ENCODE measurements around the gene TMTC4. TPM values are rescaled to one million over a fixed set of nuclear protein-coding genes. Genes with fewer than 3 reads are reported as not detected.

TMTC4 gene
- total RNA-seq, 2 experiments from 2014 or later, result 18.5 to 24.6 TPM

- no peaks in the 10 kb centered on the region for H3K27me3 Mint-ChIP-seq
- no peak overlapping the region for H3K27ac Mint-ChIP-seq
- no peak for DNase-seq
- no peak overlapping the region for H3K4me3 Mint-ChIP-seq
- ChIA-PET POLR2A (interaction anchor here (1.4 kb wide), 1 partner anchor 23 kb away, joined by 5 read pairs; no protein-coding TSS in a partner anchor), CTCF (interaction anchor here (1.2 kb wide), 1 partner anchor 22 kb away, joined by 3 read pairs; no protein-coding TSS in a partner anchor)
- peaks cover 52% of the 10 kb centered on the region for H3K36me3 Mint-ChIP-seq (ENCODE audit: low read depth)
- H3K9me3 Mint-ChIP-seq, result peaks cover 7% of the 10 kb centered on the region
- peaks cover 47% of the 10 kb centered on the region for H3K4me1 Mint-ChIP-seq
These were observed 63.9 kb downstream of the TMTC4 start for GRCh38 chr13:100610391-100611347.

GRCh38 chr13:100608906-100609305 lies 65.7 kb downstream of the TMTC4 start:
- Mint-ChIP-seq H3K4me3 (no peak overlapping the region), H3K27ac (peak overlapping the region; percentile 84)
- CTCF ChIA-PET, result interaction anchor here (0.6 to 1.4 kb wide), 5 partner anchors 20 to 386 kb away, joined by 3 to 6 read pairs (median 5); partner anchors contain the start of gene TMTC4

GRCh38 chr13:100608489-100608888 lies 66.1 kb downstream of the TMTC4 start:
- Mint-ChIP-seq H3K27me3 (no peaks in the 10 kb centered on the region), H3K4me3 (no peak overlapping the region), H3K27ac (peak overlapping the region; percentile 84), H3K36me3 (ENCODE audit: low read depth) (peaks cover 62% of the 10 kb centered on the region), H3K4me1 (peaks cover 47% of the 10 kb centered on the region), H3K9me3 (peaks cover 7% of the 10 kb centered on the region)
- DNase-seq, result no peak
- ChIA-PET CTCF (interaction anchor here (1.2 to 1.4 kb wide), 3 partner anchors 19 to 66 kb away, joined by 4 to 6 read pairs (median 6); partner anchors contain the start of gene TMTC4), POLR2A (interaction anchor here (1.2 kb wide), 1 partner anchor 20 kb away, joined by 3 read pairs; no protein-coding TSS in a partner anchor)

More at GRCh38 chr13:100608906-100609305, 65.7 kb downstream of the TMTC4 start:
- peaks cover 7% of the 10 kb centered on the region for H3K9me3 Mint-ChIP-seq
- peaks cover 47% of the 10 kb centered on the region for H3K4me1 Mint-ChIP-seq
- H3K36me3 Mint-ChIP-seq (ENCODE audit: low read depth), result peaks cover 58% of the 10 kb centered on the region
- POLR2A ChIA-PET, result interaction anchor here (1.1 to 1.2 kb wide), 2 partner anchors 20 to 21 kb away, joined by 3 read pairs; no protein-coding TSS in a partner anchor
- DNase-seq, result peak; percentile 58
- no peaks in the 10 kb centered on the region for H3K27me3 Mint-ChIP-seq

GRCh38 chr13:100604918-100605710 lies 69.5 kb downstream of the TMTC4 start:
- Mint-ChIP-seq H3K4me3 (no peak overlapping the region), H3K36me3 (ENCODE audit: low read depth) (peaks cover 48% of the 10 kb centered on the region), H3K27ac (no peak overlapping the region), H3K4me1 (peaks cover 26% of the 10 kb centered on the region), H3K9me3 (peaks cover 7% of the 10 kb centered on the region), H3K27me3 (no peaks in the 10 kb centered on the region)
- ChIA-PET POLR2A (interaction anchor here (0.9 to 1.0 kb wide), 2 partner anchors 9 to 69 kb away, joined by 3 read pairs; partner anchors contain the start of gene TMTC4), CTCF (interaction anchor here (1.0 to 1.9 kb wide), 2 partner anchors 11 to 16 kb away, joined by 4 read pairs; no protein-coding TSS in a partner anchor)
- DNase-seq, result no peak

- DNase-seq, result no peak
- H3K27me3 Mint-ChIP-seq, result no peaks in the 10 kb centered on the region
- CTCF ChIA-PET, result no interaction called here
- H3K36me3 Mint-ChIP-seq (ENCODE audit: low read depth), result peaks cover 30% of the 10 kb centered on the region
- peaks cover 2% of the 10 kb centered on the region for H3K4me1 Mint-ChIP-seq
- no peak overlapping the region for H3K27ac Mint-ChIP-seq
- H3K9me3 Mint-ChIP-seq, result no peaks in the 10 kb centered on the region
- POLR2A ChIA-PET, result no interaction called here
- no peak overlapping the region for H3K4me3 Mint-ChIP-seq
These were observed 72.0 kb downstream of the TMTC4 start for GRCh38 chr13:100602493-100603111.

- H3K36me3 Mint-ChIP-seq (ENCODE audit: low read depth), result peaks cover 23% of the 10 kb centered on the region
- H3K4me1 Mint-ChIP-seq, result no peaks in the 10 kb centered on the region
- ChIA-PET POLR2A (no interaction called here), CTCF (no interaction called here)
- DNase-seq, result no peak
- no peaks in the 10 kb centered on the region for H3K27me3 Mint-ChIP-seq
- no peaks in the 10 kb centered on the region for H3K9me3 Mint-ChIP-seq
- no peak overlapping the region for H3K4me3 Mint-ChIP-seq
- H3K27ac Mint-ChIP-seq, result no peak overlapping the region
These were observed 72.9 kb downstream of the TMTC4 start for GRCh38 chr13:100601716-100602115.

GRCh38 chr13:100600915-100601314 lies 73.7 kb downstream of the TMTC4 start:
- no peak overlapping the region for H3K27ac Mint-ChIP-seq
- H3K4me3 Mint-ChIP-seq, result no peak overlapping the region
- H3K36me3 Mint-ChIP-seq (ENCODE audit: low read depth), result peaks cover 18% of the 10 kb centered on the region
- H3K27me3 Mint-ChIP-seq, result no peaks in the 10 kb centered on the region
- ChIA-PET CTCF (interaction anchor here (1.8 kb wide), 1 partner anchor 9 kb away, joined by 5 read pairs; no protein-coding TSS in a partner anchor), POLR2A (no interaction called here)
- no peaks in the 10 kb centered on the region for H3K4me1 Mint-ChIP-seq
- no peak for DNase-seq
- no peaks in the 10 kb centered on the region for H3K9me3 Mint-ChIP-seq

GRCh38 chr13:100600461-100600860 lies 74.1 kb downstream of the TMTC4 start:
- H3K4me1 Mint-ChIP-seq, result no peaks in the 10 kb centered on the region
- H3K27me3 Mint-ChIP-seq, result no peaks in the 10 kb centered on the region
- no peaks in the 10 kb centered on the region for H3K9me3 Mint-ChIP-seq
- DNase-seq, result no peak
- POLR2A ChIA-PET, result no interaction called here
- H3K27ac Mint-ChIP-seq, result no peak overlapping the region
- H3K36me3 Mint-ChIP-seq (ENCODE audit: low read depth), result peaks cover 18% of the 10 kb centered on the region
- H3K4me3 Mint-ChIP-seq, result no peak overlapping the region
- CTCF ChIA-PET, result interaction anchor here (1.2 to 1.8 kb wide), 2 partner anchors 8 to 13 kb away, joined by 3 to 5 read pairs; no protein-coding TSS in a partner anchor

- CTCF ChIA-PET, result interaction anchor here (0.7 to 3.1 kb wide), 3 partner anchors 9 to 94 kb away, joined by 3 to 11 read pairs (median 3); partner anchors contain the start of gene GGACT
- DNase-seq, result no peak
- no peaks in the 10 kb centered on the region for H3K9me3 Mint-ChIP-seq
- H3K4me3 Mint-ChIP-seq, result no peak overlapping the region
- H3K4me1 Mint-ChIP-seq, result no peaks in the 10 kb centered on the region
- no peaks in the 10 kb centered on the region for H3K36me3 Mint-ChIP-seq (ENCODE audit: low read depth)
- POLR2A ChIA-PET, result no interaction called here
- no peaks in the 10 kb centered on the region for H3K27me3 Mint-ChIP-seq
- no peak overlapping the region for H3K27ac Mint-ChIP-seq
These were observed 77.3 kb downstream of the TMTC4 start for GRCh38 chr13:100597253-100597652.

GRCh38 chr13:100596516-100596915 lies 78.1 kb downstream of the TMTC4 start:
- ChIA-PET POLR2A (no interaction called here), CTCF (interaction anchor here (1.3 to 3.1 kb wide), 2 partner anchors 20 to 23 kb away, joined by 5 to 11 read pairs; no protein-coding TSS in a partner anchor)
- no peaks in the 10 kb centered on the region for H3K36me3 Mint-ChIP-seq (ENCODE audit: low read depth)
- no peak for DNase-seq
- H3K9me3 Mint-ChIP-seq, result no peaks in the 10 kb centered on the region
- no peaks in the 10 kb centered on the region for H3K4me1 Mint-ChIP-seq
- H3K27me3 Mint-ChIP-seq, result no peaks in the 10 kb centered on the region
- no peak overlapping the region for H3K27ac Mint-ChIP-seq
- no peak overlapping the region for H3K4me3 Mint-ChIP-seq

- CTCF ChIA-PET, result interaction anchor here (1.0 to 3.1 kb wide), 2 partner anchors 10 to 21 kb away, joined by 3 to 11 read pairs; no protein-coding TSS in a partner anchor
- Mint-ChIP-seq H3K4me1 (peaks cover 2% of the 10 kb centered on the region), H3K36me3 (ENCODE audit: low read depth) (no peaks in the 10 kb centered on the region), H3K27ac (no peak overlapping the region), H3K9me3 (no peaks in the 10 kb centered on the region), H3K4me3 (no peak overlapping the region), H3K27me3 (no peaks in the 10 kb centered on the region)
- POLR2A ChIA-PET, result no interaction called here
- no peak for DNase-seq
These were observed 79.9 kb downstream of the TMTC4 start for GRCh38 chr13:100594731-100595130.

- POLR2A ChIA-PET, result no interaction called here
- peaks cover 5% of the 10 kb centered on the region for H3K4me1 Mint-ChIP-seq
- no peaks in the 10 kb centered on the region for H3K9me3 Mint-ChIP-seq
These were observed 80.3 kb downstream of the TMTC4 start for GRCh38 chr13:100594255-100594654.

More at GRCh38 chr13:100594255-100594654, 80.3 kb downstream of the TMTC4 start:
- H3K4me3 Mint-ChIP-seq, result no peak overlapping the region
- H3K27me3 Mint-ChIP-seq, result no peaks in the 10 kb centered on the region
- CTCF ChIA-PET, result interaction anchor here (1.4 to 5.8 kb wide), 2 partner anchors 10 to 21 kb away, joined by 4 to 30 read pairs; no protein-coding TSS in a partner anchor
- no peak for DNase-seq
- H3K27ac Mint-ChIP-seq, result no peak overlapping the region
- H3K36me3 Mint-ChIP-seq (ENCODE audit: low read depth), result no peaks in the 10 kb centered on the region

All from activated CD4-positive, alpha-beta memory T cell treated with anti-CD3 and anti-CD28 coated beads, Interleukin-2, amount 10 ng/mL, durations not matched to agents 7 days and 5 days (primary cell).